HG02588 (cell line): ENCODE results near the gene TTC34.
"Not testable (repeated sequence)": the region's sequence is repeated elsewhere in the genome, so short reads cannot be mapped to it uniquely, and the experiment has no call there.

Experiments used
- ATAC-seq: cut with Tn5 transposase; IDR thresholded peaks from one replicate; pipeline ENCODE4 v1.9.1; 2021; ENCODE audit warnings: mild to moderate bottlenecking, moderate library complexity; ENCODE audit not compliant: unreplicated experiment

The TTC34 gene

GRCh38 chr1:2778220-2778592 is 23.3 kb downstream of the TTC34 start:
- ATAC-seq, result no peak

GRCh38 chr1:2777424-2778219 is 23.9 kb downstream of the TTC34 start:
- ATAC-seq, result no peak

GRCh38 chr1:2775333-2775732 is 26.2 kb downstream of the TTC34 start:
- not testable (repeated sequence) for ATAC-seq

DNA sequence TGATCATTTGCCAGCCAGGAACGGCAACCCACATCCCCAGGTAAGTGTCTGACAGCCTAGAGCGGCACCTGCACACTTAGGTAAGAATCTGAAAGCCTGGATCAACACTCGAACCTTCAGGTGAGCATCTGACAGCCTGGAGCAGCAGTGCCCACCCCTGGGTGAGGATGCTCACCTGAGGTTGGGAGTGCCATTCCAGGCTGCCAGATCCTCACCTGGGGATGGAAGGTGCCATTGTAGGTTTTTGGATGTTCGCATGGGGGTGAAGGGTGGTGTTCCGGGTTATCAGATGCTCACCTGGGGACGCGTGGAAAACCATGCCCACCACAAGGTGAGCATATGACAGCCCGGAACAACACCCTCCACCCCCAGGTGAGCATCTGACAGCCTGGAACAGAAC is 33.4 kb downstream of the TTC34 start:
- ATAC-seq, result not testable (repeated sequence)

DNA sequence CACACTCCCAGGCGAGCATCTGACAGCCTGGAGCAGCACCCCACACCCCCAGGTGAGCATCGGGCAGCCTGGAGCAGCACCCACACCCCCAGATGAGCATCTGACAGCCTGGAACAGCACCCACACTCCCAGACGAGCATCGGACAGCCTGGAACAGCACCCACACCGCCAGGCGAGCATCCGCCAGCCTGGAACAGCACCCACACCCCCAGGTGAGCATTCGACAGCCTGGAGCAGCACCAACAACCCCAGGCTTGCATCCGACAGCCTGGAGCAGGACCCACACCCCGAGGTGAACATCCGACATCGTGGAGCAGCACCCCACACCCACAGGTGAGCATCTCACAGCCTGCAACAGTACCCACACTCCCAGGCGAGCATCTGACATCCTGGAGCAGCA is 42.1 kb downstream of the TTC34 start:
- ATAC-seq, result not testable (repeated sequence)

DNA sequence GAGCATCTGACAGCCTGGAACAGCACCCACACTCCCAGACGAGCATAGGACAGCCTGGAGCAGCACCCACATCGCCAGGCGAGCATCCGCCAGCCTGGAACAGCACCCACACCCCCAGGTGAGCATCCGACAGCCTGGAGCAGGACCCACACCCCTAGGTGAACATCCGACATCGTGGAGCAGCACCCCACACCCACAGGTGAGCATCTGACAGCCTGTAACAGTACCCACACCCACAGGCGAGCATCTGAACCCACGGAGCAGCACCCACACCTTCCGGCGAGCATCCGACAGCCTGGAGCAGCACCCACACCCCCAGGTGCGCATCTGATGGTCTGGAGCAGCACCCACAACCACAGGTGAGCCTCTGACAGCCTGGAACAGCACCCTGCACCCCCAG is 44.0 kb downstream of the TTC34 start:
- not testable (repeated sequence) for ATAC-seq

GRCh38 chr1:2755426-2755825 is 46.1 kb downstream of the TTC34 start:
- ATAC-seq, result not testable (repeated sequence)

DNA sequence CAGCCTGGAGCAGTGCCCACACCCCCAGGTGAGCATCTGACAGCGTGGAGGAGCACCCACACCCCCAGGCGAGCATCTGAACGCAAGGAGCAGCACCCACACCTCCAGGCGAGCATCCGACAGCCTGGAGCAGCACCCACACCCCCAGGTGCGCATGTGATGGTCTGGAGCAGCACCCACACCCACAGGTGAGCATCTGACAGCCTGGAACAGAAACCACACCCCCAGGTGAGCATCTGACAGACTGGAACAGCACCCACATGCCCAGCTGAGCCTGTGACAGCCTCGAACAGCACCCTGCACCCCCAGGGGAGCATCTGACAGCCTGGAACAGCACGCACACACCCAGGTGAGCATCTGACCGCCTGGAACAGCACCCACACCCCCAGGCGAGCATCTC is 46.9 kb downstream of the TTC34 start:
- ATAC-seq, result not testable (repeated sequence)

- not testable (repeated sequence) for ATAC-seq
Measured at GRCh38 chr1:2752503-2752902, 49.0 kb downstream of the TTC34 start.

DNA sequence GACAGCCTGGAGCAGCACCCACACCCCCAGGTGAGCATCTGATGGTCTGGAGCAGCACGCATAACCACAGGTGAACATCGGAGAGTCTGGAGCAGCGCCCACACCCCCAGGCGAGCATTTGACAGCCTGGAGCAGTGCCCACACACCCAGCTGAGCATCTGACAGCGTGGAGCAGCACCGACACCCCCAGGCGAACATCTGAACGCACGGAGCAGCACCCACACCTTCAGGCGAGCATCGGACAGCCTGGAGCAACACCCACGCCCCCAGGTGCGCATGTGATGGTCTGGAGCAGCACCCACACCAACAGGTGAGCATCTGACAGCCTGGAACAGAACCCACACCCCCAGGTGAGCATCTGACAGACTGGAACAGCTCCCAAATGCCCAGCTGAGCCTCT is 49.6 kb downstream of the TTC34 start:
- ATAC-seq, result not testable (repeated sequence)

DNA sequence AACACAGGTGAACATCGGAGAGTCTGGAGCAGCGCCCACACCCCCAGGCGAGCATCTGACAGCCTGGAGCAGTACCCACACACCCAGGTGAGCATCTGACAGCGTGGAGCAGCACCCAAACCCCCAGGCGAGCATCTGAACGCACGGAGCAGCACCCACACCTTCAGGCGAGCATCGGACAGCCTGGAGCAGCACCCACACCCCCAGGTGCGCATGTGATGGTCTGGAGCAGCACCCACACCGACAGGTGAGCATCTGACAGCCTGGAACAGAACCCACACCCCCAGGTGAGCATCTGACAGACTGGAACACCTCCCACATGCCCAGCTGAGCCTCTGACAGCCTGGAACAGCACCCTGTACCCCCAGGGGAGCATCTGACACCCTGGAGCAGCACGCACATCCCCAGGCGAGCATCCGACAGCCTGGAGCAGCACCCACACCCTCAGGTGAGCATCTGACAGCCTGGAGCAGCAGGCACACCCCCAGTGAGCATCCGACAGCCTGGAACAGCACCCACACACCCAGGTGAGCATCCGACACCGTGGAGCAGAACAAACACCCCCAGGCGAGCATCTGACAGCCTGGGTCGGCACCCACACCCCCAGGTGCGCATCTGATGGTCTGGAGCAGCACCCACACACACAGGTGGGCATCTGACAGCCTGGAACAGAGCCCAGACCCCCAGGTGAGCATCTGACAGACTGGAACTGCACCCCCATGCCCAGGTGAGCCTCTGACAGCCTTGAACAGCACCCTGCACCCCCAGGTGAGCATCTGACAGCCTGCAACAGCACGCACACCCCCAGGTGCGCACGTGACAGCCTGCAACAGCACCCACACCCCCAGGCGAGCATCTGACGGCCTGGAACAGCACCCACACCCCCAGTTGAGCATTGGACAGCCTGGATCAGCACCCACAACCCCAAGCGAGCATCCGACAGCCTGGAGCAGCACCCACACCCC is 50.4 kb downstream of the TTC34 start:
- not testable (repeated sequence) for ATAC-seq

DNA sequence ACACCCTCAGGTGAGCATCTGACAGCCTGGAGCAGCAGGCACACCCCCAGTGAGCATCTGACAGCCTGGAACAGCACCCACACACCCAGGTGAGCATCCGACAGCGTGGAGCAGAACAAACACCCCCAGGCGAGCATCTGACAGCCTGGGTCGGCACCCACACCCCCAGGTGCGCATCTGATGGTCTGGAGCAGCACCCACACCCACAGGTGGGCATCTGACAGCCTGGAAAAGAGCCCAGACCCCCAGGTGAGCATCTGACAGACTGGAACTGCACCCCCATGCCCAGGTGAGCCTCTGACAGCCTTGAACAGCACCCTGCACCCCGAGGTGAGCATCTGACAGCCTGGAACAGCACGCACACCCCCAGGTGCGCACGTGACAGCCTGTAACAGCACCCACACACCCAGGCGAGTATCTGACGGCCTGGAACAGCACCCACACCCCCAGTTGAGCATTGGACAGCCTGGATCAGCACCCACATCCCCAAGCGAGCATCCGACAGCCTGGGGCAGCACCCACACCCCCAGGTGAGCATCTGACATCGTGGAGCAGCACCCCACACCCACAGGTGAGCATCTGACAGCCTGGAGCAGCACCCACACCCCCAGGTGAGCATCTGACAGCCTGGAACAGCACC is 51.3 kb downstream of the TTC34 start:
- ATAC-seq, result not testable (repeated sequence)

GRCh38 chr1:2748626-2749025 is 52.9 kb downstream of the TTC34 start:
- ATAC-seq, result not testable (repeated sequence)

DNA sequence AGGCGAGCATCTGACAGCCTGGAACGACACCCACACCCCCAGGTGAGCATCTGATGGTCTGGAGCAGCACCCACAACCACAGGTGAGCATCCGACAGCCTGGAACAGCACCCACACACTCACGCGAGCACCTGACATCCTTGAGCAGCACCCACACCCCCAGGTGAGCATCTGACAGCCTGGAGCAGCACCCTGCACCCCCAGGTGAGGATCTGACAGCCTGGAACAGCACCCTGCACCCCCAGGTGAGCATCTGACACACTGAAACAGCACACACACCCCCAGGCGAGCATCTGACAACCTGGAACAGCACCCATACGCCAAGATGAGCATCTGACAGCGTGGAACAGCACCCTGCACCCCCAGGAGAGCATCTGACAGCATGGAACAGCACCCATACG is 106.7 kb downstream of the TTC34 start:
- not testable (repeated sequence) for ATAC-seq

DNA sequence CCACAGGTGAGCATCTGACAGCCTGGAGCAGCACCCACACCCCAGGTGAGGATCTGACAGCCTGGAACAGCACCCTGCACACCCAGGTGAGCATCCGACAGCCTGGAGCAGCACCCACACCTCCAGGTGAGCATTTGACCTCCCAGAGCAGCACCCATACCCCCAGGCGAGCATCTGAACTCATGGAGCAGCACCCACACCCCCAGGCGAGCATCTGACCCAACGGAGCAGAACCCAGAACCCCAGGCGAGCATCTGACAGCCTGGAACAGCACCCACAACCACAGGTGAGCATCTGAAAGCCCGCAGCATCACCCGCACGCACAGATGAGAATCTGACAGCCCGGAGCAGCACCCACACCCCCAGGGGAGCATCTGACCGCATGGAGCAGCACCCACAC is 111.3 kb downstream of the TTC34 start:
- not testable (repeated sequence) for ATAC-seq

- ATAC-seq, result not testable (repeated sequence)
Measured at GRCh38 chr1:2688336-2688665, 113.2 kb downstream of the TTC34 start.

DNA sequence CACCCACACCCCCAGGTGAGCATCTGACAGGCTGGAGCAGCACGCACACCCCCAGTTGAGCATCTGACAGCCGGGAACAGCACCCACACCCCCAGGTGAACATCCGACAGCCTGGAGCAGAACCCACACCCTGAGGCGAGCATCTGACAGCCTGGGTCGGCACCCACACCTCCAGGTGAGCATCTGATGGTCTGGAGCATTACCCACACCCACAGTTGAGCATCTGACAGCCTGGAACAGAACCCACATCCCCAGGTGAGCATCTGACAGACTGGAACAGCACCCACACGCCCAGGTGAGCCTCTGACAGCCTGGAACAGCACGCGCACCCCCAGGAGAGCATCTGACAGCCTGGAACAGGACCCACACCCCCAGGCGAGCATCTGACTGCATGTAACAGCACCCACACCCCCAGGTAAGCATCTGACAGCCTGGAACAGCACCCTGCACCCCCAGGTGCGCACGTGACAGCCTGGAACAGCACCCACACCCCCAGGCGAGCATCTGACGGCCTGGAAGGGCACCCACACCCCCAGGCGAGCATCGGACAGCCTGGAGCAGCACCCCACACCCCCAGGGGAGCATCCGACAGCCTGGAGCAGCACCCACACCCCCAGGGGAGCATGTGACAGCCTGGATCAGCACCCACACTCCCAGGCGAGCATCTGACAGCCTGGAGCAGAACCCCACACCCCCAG is 113.7 kb downstream of the TTC34 start:
- ATAC-seq, result not testable (repeated sequence)

DNA sequence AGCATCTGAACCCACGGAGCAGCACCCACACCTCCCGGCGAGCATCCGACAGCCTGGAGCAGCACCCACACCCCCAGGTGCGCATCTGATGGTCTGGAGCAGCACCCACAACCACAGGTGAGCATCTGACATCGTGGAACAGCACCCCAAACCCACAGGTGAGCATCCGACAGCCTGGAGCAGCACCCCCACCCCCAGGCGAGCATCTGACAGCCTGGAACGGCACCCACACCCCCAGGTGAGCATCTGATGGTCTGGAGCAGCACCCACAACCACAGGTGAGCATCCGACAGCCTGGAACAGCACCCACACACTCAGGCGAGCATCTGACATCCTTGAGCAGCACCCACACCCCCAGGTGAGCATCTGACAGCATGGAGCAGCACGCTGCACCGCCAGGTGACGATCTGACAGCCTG is 114.3 kb downstream of the TTC34 start:
- ATAC-seq, result not testable (repeated sequence)

- ATAC-seq, result not testable (repeated sequence)
Measured at GRCh38 chr1:2686091-2686863, 115.2 kb downstream of the TTC34 start.

GRCh38 chr1:2685671-2686070 is 115.8 kb downstream of the TTC34 start:
- ATAC-seq, result not testable (repeated sequence)
